ENCODE measurements around the gene RAB11FIP3. TPM values are rescaled to one million over a fixed set of nuclear protein-coding genes. Genes with fewer than 3 reads are reported as not detected.

Gene RAB11FIP3
- total RNA-seq, 1 experiment from 2014 or later: 37.1 TPM

- Mint-ChIP-seq H3K9me3 (no peaks in the 10 kb centered on the region), H3K36me3 (ENCODE audit: insufficient read depth in 1 of 3, low read depth in 3 of 3) (peaks cover 0 to 9% (median 3%) of the 10 kb centered on the region in 3 experiments; a peak in 3 of 7 replicates), H3K4me1 (peaks cover 46 to 53% of the 10 kb centered on the region in 2 experiments), H3K27me3 (ENCODE audit: low read depth) (peaks cover 2% of the 10 kb centered on the region; the same call in 1 of the 2 replicates), H3K4me3 (no peak overlapping the region), H3K27ac (no peak overlapping the region)
- no peak overlapping the region for H2AFZ ChIP-seq (ENCODE audit: low read length)
- no peaks in the 10 kb centered on the region for H3K23me2 ChIP-seq (ENCODE audit: insufficient read length, low read depth, low read length, poor library complexity, severe bottlenecking)
- no peaks in the 10 kb centered on the region for H3K27me3 ChIP-seq (ENCODE audit: insufficient read depth, low read length)
- H2AK5ac ChIP-seq (ENCODE audit: insufficient read length, low read length): no peak overlapping the region
- no peak overlapping the region for H3K27ac ChIP-seq (ENCODE audit: insufficient read length, low read depth, low read length)
- H3K18ac ChIP-seq (ENCODE audit: insufficient read length, low read depth, low read length): no peak overlapping the region
- no peak overlapping the region for H3K4ac ChIP-seq (ENCODE audit: low read depth, low read length)
- TF ChIP-seq, protein P1, sequence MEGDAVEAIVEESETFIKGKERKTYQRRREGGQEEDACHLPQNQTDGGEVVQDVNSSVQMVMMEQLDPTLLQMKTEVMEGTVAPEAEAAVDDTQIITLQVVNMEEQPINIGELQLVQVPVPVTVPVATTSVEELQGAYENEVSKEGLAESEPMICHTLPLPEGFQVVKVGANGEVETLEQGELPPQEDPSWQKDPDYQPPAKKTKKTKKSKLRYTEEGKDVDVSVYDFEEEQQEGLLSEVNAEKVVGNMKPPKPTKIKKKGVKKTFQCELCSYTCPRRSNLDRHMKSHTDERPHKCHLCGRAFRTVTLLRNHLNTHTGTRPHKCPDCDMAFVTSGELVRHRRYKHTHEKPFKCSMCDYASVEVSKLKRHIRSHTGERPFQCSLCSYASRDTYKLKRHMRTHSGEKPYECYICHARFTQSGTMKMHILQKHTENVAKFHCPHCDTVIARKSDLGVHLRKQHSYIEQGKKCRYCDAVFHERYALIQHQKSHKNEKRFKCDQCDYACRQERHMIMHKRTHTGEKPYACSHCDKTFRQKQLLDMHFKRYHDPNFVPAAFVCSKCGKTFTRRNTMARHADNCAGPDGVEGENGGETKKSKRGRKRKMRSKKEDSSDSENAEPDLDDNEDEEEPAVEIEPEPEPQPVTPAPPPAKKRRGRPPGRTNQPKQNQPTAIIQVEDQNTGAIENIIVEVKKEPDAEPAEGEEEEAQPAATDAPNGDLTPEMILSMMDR (conservative IDR thresholded peaks at IDR 0.05): no peak
- no peak overlapping the region for H2BK120ac ChIP-seq (ENCODE audit: low read depth, low read length, poor library complexity, severe bottlenecking)
- H2BK12ac ChIP-seq (ENCODE audit: insufficient read length, low read depth, low read length): no peak overlapping the region
- no CpG with 5 or more reads among the region's 9 CpGs for WGBS (ENCODE audit: extremely low coverage, insufficient read length, low lambda C conversion rate)
- no peaks in the 10 kb centered on the region for H3K9me3 ChIP-seq (ENCODE audit: control insufficient read depth, low read depth, low read length)
- no peak overlapping the region for H3K23ac ChIP-seq (ENCODE audit: insufficient read length, low read depth, low read length)
- peaks cover 2% of the 10 kb centered on the region for H4K20me1 ChIP-seq (ENCODE audit: control insufficient read depth, insufficient read depth, insufficient read length)
- H4K8ac ChIP-seq (replicated peaks; ENCODE audit: insufficient read length, low read depth, low read length): no peak overlapping the region
- no peaks in the 10 kb centered on the region for H3K79me1 ChIP-seq (ENCODE audit: insufficient read depth, low read depth, low read length, poor library complexity, severe bottlenecking)
- no peak overlapping the region for H3K56ac ChIP-seq (ENCODE audit: insufficient read length, low read depth, low read length)
- no peak overlapping the region for H3K4me2 ChIP-seq (ENCODE audit: insufficient read depth, insufficient read length, low read length)
- no peak overlapping the region for H2BK20ac ChIP-seq (ENCODE audit: low read depth, low read length, poor library complexity, severe bottlenecking)
- no peak for DNase-seq
- no peaks in the 10 kb centered on the region for H3K79me2 ChIP-seq (ENCODE audit: insufficient read depth, low read length)
- H3K4me1 ChIP-seq (ENCODE audit: insufficient read depth, low read length): no peaks in the 10 kb centered on the region; the same call in 1 of the 2 replicates
- H3T11ph ChIP-seq (ENCODE audit: low read length): no peak overlapping the region
- H4K5ac ChIP-seq (ENCODE audit: insufficient read length, low read depth, low read length): no peak overlapping the region
- H2BK5ac ChIP-seq (ENCODE audit: insufficient read length, low read length): no peak overlapping the region
- H3K14ac ChIP-seq (ENCODE audit: insufficient read depth, low read length): no peak overlapping the region
- no peak overlapping the region for H3K9ac ChIP-seq (ENCODE audit: extremely low read depth, insufficient read length, low read length)
- no peak overlapping the region for H2BK15ac ChIP-seq (ENCODE audit: low read depth, low read length)
- H4K91ac ChIP-seq (ENCODE audit: insufficient read length, low read depth, low read length): no peak overlapping the region
These were observed 46.7 kb downstream of the RAB11FIP3 start for GRCh38 chr16:472199-472504.
